Left renal pelvis (tissue), 4 donors: ENCODE measurements around the gene ERBB3. TPM values are rescaled to one million over a fixed set of nuclear protein-coding genes. Genes with fewer than 3 reads are reported as not detected.

ENCODE experiments used
- DNase-seq, 4 donors: peaks; one replicate each; pipeline ENCODE4 v3.0.0-alpha.2; 2013; ENCODE audit warnings: low read depth in 4 of 4, low spot score in 3 of 4
- polyA plus RNA-seq, 4 donors: library from polyadenylated mRNA; unstranded; fragments of 120-200 nt; gene quantifications; one replicate each; pipeline ENCODE4 v1.2.1, GENCODE V29; 2013; ENCODE audit not compliant: insufficient read length in 4 of 4

The ERBB3 gene
- polyA plus RNA-seq, 4 donors, result 6.8 to 103 (median 77.2) TPM

DNA sequence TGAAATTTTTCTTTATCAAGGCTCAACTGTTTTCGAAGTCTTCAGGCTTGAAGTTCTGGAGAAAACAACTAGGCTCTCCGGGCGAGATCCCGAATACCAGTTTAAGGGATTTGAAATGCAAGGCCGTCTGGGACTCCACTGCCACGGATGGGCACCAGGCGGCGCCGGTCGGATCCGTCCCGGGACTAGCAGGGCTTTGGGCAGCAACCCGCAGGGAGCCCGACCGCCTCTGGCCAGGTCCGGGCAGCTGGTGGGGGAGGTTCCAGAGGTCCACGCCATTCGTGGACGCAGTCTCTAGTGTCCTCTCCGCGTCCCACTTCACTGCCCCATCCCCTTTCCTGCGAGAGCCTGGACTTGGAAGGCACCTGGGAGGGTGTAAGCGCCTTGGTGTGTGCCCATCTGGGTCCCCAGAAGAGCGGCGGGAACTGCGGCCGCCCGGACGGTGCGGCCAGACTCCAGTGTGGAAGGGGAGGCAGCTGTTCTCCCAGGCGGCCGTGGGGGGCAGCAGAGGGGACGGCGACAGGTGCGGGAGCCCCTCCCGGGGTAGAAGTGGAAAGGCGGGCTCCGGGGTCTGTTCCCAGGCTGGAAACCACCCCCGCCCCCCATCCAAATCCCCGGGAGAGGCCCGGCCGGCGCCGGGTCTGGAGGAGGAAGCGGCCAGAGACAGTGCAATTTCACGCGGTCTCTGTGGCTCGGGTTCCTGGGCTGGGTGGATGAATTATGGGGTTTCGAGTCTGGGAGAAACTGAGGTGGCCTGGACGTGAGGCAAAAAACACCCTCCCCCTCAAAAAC is 838 bp upstream of the ERBB3 start:
- DNase-seq, result peak in 1 of 4 donors; percentile 67

DNA sequence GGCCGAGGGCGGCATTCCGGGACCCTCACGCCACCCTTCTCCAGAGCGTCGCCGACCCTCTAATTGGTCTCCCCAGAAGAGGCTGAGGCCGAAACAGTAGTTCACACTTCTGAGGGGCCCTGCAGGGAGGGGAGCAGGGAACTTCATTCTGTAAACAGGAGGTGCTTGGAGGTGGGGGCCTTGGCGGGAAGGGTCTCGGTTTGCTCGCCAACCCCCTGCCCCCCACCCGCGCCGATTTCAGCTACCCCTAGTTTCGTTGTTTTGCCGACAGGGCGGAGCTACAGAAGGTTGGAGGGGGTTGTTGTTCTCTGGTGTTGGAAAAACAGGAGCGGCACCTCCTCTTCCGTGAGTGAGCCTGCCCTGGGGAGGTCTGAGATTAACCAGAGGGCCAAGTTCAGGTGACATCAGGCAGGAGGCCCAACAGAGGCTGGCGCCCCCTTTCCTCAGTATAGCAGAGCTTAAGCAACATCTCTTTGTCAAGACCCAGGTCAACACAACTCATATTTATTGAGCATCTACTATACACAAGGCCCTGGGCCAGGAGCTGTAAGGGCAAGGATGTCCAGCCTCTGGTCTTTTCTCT is 682 bp downstream of the ERBB3 start:
- DNase-seq, result no peak

DNA sequence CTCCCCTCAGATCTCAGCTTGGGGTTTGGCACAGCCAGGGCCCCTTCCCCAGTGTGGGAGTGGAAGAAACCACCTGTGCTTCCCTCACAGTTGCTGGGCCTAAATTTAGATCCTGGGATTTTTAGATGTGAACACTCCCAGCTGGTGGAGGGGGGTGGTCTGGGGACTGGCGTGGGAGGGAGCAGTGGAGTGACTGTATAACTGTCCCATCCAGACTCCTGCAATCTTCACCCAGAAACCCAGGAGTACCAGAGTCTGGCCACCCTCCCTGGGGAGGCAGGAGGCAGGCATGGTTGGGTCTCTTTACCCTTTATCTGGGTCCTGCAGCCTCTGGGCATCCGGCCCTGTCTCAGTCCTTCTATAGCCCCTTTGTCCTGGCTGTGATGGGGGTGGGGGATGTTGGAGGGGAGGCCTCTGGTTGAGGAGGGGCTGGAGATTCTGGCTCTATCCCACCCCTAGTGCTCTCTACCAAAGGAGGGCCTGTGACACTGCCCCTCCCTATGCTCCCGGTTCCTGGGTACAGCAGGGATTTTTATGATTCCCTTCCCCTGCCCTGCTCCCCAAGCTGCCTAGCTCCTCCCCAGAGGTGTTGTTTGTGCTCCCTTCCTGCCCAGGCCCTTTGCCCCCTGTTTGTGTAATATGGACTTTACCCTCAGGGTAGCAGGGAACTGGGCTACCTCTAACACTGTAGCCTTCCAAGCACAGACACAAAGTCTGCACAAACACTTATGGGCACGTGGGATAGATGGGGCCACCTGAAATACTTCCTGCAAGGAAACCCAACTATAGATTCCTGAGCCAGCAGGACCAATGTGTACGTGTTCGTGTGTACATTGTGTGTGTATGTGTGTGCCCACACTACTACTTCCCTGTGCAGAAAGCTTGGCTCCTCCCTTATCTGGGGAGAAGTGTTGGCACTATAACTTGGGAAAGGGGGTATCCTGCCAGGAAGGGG is 1.7 kb downstream of the ERBB3 start:
- no peak for DNase-seq

DNA sequence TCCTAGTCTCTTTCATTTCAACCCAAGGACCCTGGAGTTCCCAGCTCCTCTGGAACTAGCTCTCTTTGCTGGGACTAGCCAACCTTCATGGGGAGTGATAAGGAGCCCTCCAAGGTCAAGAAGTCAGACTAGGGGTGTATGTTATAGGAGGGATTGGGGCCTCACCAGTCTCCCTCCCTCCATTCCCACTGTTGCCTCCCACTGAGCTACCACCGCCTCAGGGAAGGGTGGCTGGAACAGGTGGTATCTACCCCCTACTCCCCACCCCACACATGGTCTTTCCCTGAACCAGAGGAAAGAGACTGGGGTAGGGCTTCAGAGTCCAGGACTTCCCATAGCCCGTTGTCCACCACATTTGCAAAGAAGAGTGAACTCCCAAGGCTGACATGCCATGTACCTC is 2.4 kb downstream of the ERBB3 start:
- DNase-seq, result no peak

DNA sequence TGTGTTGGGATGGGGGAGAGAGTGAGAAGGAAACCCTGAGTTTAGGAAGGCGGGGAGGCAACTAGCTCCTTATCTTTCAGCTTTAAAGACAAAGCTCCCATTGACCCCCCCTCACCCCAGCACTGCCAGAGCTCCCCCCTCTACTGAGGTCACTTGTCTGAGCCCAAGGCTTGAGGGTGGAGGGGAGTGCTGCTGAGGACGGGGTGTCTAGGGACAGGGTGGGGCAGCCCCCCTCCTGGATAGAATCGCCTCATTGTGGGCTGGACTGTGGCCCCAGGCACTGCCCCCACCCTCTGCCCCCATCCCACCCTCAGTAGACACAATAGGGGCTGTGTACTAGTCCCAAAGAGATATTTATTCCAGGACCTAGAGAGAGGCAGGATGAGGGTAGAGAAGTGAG is 3.0 kb downstream of the ERBB3 start:
- DNase-seq, result no peak

DNA sequence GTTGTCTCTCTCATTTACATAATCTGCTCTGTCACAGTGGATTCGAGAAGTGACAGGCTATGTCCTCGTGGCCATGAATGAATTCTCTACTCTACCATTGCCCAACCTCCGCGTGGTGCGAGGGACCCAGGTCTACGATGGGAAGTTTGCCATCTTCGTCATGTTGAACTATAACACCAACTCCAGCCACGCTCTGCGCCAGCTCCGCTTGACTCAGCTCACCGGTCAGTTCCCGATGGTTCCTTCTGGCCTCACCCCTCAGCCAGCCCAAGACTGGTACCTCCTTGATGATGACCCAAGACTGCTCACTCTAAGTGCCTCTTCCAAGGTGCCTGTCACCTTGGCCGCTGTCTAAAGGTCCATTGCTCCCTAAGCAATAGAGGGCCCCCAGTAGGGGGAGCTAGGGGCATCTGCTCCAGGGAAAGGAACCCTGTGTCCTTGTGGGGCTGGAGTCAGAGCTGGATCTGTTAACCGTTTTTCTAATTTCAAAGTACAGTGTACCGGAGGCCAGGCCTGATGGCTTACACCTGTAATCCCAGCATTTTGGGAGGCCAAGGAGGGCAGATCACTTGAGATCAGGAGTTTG is 5.1 kb downstream of the ERBB3 start:
- DNase-seq, result no peak

DNA sequence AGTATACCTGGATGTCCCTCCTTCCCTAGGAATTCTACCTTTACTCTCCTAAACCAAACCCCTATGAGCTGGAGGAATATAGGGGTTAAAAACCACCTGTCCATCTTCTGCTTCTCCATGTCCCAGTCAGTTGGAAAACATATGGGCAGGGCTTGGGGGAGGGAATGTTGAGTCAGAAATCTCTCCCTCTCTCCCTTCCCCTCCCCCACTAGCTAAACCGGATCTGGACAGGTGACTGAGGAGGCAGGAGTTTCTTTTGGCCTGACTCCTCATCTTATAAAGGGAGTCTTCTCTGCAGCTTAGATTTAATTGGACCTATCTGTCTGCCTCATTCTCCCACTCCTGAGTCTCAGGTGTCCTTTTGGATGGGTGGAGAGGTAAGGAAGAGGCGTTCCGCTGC is 6.1 kb downstream of the ERBB3 start:
- DNase-seq, result no peak

DNA sequence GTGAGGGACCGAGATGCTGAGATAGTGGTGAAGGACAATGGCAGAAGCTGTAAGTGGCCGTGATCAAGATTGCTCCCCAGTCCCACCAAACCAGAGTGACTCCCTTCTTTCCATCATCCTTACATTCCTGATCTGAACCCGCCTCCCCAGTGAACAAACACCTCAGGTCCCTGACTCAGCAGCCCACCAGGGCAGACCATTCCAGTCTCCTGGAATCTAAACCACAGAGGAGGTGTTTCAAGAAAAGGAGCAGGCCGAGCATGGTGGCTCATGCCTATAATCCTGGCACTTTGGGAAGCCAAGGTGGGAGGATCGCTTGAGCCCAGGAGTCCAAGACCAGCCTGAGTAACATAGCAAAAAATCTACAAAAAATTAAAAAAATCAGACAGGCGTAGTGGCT is 6.6 kb downstream of the ERBB3 start:
- no peak for DNase-seq

DNA sequence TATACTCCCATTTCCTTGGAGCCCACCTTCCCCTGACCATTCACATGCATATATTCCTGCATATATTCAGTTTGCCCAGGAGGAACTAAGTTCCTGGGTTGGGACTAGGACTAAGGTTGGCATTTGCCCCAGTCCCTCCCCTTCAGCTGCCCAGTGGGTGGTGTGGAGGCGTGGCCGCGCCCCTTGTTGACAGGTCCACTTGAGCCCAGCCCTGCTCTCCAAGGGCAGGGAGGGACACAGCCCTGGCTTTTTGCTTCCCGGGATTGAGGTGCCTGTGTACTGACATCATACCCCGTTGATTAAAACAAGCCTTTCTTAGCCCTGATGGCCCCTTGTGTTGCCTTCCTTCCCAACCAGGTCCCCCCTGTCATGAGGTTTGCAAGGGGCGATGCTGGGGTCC is 7.3 kb downstream of the ERBB3 start:
- no peak for DNase-seq

DNA sequence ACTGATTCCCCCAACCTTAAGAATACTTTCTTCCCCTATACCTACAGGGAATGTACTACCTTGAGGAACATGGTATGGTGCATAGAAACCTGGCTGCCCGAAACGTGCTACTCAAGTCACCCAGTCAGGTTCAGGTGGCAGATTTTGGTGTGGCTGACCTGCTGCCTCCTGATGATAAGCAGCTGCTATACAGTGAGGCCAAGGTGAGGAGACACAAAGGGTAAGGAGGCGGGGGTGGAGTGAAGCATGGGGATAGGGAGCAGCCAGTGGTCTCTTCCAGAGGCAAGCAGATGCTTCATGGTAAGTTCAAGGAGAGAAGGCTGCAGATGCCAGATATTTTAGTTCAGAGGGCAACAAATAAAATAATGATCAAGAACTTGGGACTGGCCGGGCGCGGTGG is 17.8 kb downstream of the ERBB3 start:
- no peak for DNase-seq

DNA sequence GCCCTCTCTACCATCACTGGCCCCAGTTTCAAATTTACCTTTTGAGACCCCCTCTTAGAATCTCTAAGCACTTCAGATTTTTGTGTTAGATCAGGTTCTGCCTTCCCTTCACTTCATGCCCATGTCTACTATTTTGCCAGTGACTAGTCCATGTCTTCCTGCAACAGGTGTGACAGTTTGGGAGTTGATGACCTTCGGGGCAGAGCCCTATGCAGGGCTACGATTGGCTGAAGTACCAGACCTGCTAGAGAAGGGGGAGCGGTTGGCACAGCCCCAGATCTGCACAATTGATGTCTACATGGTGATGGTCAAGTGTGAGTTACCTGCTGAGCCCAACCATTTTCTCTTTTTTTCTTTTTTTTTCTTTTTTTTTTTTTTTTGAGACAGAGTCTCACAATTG is 18.6 kb downstream of the ERBB3 start:
- no peak for DNase-seq

DNA sequence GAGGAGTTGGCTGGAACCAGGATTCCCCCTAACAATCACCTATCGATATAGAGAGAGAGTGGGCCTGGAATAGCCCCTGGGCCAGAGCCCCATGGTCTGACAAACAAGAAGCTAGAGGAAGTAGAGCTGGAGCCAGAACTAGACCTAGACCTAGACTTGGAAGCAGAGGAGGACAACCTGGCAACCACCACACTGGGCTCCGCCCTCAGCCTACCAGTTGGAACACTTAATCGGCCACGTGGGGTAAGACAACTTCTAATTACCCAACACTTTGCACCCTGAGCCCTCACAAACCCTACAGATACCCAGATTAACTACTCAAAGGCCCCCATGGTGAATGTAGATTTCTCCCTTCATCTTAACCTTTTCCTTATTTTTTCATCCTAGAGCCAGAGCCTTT is 19.8 kb downstream of the ERBB3 start:
- no peak for DNase-seq

DNA sequence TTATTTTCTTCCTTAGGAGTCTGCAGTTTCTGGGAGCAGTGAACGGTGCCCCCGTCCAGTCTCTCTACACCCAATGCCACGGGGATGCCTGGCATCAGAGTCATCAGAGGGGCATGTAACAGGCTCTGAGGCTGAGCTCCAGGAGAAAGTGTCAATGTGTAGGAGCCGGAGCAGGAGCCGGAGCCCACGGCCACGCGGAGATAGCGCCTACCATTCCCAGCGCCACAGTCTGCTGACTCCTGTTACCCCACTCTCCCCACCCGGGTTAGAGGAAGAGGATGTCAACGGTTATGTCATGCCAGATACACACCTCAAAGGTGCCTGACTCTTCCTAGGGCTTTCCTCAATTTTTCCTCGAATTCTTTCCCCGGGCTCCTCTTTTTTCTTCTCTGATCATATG is 21.1 kb downstream of the ERBB3 start:
- DNase-seq, result no peak

DNA sequence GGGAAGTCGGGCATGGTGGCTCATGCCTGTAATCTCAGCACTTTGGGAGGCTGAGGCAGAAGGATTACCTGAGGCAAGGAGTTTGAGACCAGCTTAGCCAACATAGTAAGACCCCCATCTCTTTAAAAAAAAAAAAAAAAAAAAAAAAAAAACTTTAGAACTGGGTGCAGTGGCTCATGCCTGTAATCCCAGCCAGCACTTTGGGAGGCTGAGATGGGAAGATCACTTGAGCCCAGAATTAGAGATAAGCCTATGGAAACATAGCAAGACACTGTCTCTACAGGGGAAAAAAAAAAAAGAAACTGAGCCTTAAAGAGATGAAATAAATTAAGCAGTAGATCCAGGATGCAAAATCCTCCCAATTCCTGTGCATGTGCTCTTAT is 22.7 kb downstream of the ERBB3 start:
- DNase-seq, result no peak

DNA sequence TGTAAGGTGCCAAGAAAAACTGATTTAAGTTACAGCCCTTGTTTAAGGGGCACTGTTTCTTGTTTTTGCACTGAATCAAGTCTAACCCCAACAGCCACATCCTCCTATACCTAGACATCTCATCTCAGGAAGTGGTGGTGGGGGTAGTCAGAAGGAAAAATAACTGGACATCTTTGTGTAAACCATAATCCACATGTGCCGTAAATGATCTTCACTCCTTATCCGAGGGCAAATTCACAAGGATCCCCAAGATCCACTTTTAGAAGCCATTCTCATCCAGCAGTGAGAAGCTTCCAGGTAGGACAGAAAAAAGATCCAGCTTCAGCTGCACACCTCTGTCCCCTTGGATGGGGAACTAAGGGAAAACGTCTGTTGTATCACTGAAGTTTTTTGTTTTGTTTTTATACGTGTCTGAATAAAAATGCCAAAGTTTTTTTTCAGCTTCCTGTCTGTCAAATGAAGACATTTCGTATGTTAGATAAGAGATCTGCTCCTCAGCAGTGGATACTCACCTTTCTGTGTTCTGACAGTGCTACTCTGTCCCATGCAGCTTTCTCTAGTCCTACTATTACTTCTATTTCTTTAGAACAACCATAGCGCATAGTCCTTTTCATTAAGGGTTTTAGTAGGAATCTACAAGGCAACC is 23.2 kb downstream of the ERBB3 start:
- DNase-seq, result no peak

DNA sequence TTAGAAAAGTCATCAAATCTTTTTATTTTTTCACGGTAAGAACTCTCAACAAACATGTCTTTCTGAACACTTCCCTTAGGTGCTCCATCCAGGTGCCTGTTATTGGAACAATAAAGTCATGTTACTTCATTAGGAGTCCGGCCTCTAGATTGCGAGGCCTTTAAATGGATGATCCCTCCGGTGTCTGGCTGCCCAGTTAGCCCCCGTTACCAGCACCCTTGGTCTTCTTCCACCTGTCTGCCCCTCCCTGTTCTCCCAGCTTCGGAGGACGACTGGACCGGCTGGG is 23.8 kb downstream of the ERBB3 start:
- DNase-seq, result no peak

DNA sequence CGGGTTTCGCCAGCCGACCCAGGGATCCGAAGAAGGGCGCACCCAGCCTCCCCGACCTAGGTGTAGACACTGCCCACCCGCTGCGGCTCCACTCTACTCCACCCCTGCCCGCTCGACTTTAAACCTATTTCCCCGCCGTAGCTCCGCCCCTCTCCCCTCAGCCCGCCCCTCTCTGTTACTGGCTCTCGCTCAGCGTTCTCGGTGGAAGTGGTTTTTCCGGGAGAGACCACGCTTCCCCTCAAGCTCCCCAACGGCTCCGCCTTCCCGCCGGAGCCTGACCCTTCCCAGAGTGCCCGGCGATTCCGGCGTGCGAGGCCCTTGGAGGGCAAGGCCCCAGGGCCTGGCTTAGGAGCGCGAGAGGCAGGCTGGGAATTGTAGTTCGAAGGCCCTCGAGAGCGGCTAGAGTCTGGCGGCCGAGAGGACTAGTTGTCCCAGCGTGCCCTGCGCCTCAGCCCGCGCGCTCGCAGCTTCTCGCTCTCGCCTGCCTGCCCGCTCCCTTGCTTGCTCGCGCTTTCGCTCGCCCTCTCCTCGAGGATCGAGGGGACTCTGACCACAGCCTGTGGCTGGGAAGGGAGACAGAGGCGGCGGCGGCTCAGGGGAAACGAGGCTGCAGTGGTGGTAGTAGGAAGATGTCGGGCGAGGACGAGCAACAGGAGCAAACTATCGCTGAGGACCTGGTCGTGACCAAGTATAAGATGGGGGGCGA is 24.3 kb downstream of the ERBB3 start, which contains the start of gene PA2G4:
PA2G4 (plus strand) TSS at position 451 of the 706 bp plus-strand sequence; CDS start at position 630, 179 bp downstream.
- DNase-seq, result peak; percentile 95 to 98 (median 97)

DNA sequence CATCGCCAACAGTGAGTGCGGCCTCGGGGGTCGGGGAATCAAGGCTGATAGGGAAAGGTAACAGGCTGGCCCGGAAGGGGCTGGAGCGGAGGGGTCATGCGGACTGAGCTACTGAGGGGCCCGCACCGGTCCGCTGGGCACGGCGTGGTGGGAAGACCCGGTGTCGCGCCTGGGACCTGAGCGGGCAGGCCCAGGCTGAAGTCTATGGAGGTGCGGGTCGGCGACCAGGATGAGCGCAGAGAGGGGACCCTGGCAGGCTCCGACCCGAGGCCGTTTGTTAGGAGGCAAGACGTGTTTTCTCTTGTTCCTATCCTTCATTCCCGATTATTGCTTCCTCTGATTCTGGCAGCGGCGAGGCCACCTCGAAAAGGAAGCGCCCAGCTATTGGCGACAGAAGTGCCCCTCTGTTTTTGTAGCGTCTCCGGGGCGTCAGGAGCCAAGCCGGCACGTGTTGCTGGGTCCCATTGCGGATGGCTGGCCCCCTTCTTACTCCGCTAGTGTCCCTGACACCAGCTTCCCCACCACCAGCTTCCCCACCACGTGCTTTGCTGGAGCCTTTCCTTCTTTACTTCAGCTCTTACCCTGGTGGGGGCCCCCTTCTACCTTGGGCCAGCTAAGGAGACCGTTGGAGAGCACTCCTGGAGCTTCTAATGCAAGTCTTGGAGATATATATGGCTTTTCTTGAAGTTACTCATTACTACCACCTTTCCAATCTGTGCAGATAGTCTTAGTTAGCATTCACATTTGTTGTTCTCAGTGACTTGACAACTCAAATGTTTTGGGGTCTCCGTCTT is 25.0 kb downstream of the ERBB3 start:
- DNase-seq, result no peak

DNA sequence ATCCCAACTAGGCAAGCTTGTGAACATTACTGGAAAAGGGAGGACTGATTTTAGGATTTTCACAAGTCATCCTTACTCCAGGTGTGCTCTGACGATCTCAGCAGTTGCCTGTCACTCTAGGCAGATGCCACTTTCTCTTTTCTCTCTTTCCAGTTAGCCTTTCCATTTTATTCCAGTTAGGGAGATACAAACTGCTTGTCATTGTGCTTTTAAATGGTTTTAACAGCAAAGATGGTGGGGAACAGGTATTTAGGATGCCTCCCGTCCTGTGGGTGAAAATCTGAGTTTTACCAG is 25.6 kb downstream of the ERBB3 start:
- no peak for DNase-seq

DNA sequence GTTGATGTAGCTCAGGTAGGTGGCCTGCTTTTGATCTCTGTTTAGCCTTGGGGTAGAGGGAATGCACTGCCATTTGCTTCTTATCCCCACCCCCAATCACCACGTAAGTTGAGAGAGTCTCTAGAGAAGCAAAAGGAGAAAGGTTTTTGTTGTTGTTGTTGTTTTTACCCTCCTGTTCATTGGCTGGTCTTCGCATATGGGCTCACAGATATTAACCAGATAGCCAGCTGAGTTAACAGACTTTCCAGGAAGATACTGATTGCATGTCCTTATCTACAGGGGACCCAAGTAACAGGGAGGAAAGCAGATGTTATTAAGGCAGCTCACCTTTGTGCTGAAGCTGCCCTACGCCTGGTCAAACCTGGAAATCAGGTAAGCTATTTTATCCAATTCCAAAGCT is 27.3 kb downstream of the ERBB3 start:
- no peak for DNase-seq
